ENCODE measurements around the gene MMP23B.

Gene MMP23B

GRCh38 chr1:1620433-1621139 lies 11.4 kb upstream of the MMP23B start:
- no peak for DNase-seq (ENCODE audit: low spot score)

GRCh38 chr1:1621173-1622009 lies 10.6 kb upstream of the MMP23B start:
- DNase-seq (ENCODE audit: low spot score) = no peak

GRCh38 chr1:1622010-1622787 lies 9.8 kb upstream of the MMP23B start:
- DNase-seq (ENCODE audit: low spot score) = no peak

- DNase-seq (ENCODE audit: low spot score) = no peak
These were observed 9.2 kb upstream of the MMP23B start for GRCh38 chr1:1622788-1623094.

- DNase-seq (ENCODE audit: low spot score) = no peak
These were observed 8.8 kb upstream of the MMP23B start for GRCh38 chr1:1623181-1623630.

GRCh38 chr1:1623631-1624442 lies 8.1 kb upstream of the MMP23B start:
- no peak for DNase-seq (ENCODE audit: low spot score)

- DNase-seq (ENCODE audit: low spot score) = no peak
These were observed 7.2 kb upstream of the MMP23B start for GRCh38 chr1:1624443-1625403.

- DNase-seq (ENCODE audit: low spot score) = no peak
These were observed 6.6 kb upstream of the MMP23B start for GRCh38 chr1:1625404-1625775.

- no peak for DNase-seq (ENCODE audit: low spot score)
These were observed 6.2 kb upstream of the MMP23B start for GRCh38 chr1:1625824-1626206.

GRCh38 chr1:1626207-1627141 lies 5.5 kb upstream of the MMP23B start:
- DNase-seq (ENCODE audit: low spot score) = peak; percentile 65

- DNase-seq (ENCODE audit: low spot score) = peak; percentile 63
These were observed 4.6 kb upstream of the MMP23B start for GRCh38 chr1:1627261-1627828.

GRCh38 chr1:1627829-1628753 lies 3.9 kb upstream of the MMP23B start:
- peak; percentile 70 for DNase-seq (ENCODE audit: low spot score)

- peak; percentile 67 for DNase-seq (ENCODE audit: low spot score)
These were observed 3.1 kb upstream of the MMP23B start for GRCh38 chr1:1628754-1629429.

GRCh38 chr1:1629430-1630190 lies 2.4 kb upstream of the MMP23B start:
- peak; percentile 73 for DNase-seq (ENCODE audit: low spot score)

GRCh38 chr1:1630191-1630964 lies 1.6 kb upstream of the MMP23B start:
- DNase-seq (ENCODE audit: low spot score) = peak; percentile 92

Data from left forelimb (tissue), 1 donor.